Neural cell (in vitro differentiated cells): Measurements from ENCODE around the gene HOXB7.

ENCODE experiments used
- EZH2 ChIP-seq: fragments of 200-600, 300-800 bp; shearing (Covaris generic), sonication (generic); IDR thresholded peaks from 2 replicates; pipeline ENCODE4 v1.6.1; 2014; ENCODE audit warnings: antibody characterized with exemption, low read length, borderline replicate concordance, mild to moderate bottlenecking; ENCODE audit not compliant: insufficient read depth, poor library complexity, severe bottlenecking
- MXI1 ChIP-seq: fragments of 450-650 bp; conservative IDR thresholded peaks from 2 replicates; pipeline ENCODE4 v1.6.1; 2014; ENCODE audit warnings: antibody characterized with exemption, mild to moderate bottlenecking; ENCODE audit not compliant: poor library complexity, severe bottlenecking
- TF ChIP-seq, protein P1 (sequence below): IDR thresholded peaks from 2 replicates; pipeline ENCODE4 v1.6.1; 2012; ENCODE audit warnings: borderline replicate concordance
- TF ChIP-seq, protein P2 (sequence below): fragments of 450-650 bp; IDR thresholded peaks from 2 replicates; pipeline ENCODE4 v1.5.1; 2014; ENCODE audit warnings: antibody characterized with exemption, mild to moderate bottlenecking, moderate library complexity; ENCODE audit not compliant: poor library complexity, severe bottlenecking

DNA sequence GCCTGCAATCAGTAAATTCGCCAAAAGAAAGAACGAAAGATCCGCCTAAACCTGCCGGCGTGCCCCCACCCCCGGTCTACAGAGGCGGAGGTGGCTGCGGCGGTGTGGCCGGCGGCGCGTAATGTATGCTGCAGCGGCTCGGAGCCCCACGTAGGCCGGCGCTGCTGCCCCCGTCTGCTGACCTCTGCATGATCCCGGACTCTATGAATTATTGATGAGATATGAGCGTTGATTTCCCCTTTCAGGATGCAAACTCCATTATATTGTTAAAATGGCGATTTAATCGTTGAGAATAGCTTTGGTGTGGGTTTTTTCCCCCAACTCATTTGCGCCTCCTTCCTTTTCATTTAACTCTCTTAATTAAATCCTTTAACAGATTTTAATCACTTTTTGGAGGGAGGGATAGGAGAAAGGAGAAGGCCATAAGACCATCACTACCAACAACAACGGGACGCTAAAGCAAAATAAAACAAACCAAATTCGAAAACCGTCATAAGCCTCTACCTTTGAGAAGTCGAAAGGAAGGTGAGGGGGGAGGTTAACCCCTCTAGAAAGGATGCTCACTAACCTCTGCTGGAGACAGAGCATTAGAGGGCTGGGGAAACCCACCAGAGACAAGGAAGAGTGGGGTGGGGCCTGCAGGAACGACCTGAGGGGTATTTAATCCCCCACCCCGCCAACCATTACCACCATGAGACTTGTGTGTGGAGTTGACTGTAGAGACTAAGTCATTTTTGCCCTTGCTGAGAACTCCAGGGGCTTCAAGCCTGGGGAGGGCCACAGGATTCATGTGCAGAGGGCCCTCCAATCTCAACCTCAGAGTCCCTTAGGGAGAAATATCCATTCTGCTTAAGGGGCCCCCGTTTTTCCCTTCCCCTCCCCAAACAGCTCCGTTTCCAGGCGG, 24.2 kb downstream of the HOXB7 start:
- TF ChIP-seq EZH2 (no peak), MXI1 (no peak)
- TF ChIP-seq, protein P1, sequence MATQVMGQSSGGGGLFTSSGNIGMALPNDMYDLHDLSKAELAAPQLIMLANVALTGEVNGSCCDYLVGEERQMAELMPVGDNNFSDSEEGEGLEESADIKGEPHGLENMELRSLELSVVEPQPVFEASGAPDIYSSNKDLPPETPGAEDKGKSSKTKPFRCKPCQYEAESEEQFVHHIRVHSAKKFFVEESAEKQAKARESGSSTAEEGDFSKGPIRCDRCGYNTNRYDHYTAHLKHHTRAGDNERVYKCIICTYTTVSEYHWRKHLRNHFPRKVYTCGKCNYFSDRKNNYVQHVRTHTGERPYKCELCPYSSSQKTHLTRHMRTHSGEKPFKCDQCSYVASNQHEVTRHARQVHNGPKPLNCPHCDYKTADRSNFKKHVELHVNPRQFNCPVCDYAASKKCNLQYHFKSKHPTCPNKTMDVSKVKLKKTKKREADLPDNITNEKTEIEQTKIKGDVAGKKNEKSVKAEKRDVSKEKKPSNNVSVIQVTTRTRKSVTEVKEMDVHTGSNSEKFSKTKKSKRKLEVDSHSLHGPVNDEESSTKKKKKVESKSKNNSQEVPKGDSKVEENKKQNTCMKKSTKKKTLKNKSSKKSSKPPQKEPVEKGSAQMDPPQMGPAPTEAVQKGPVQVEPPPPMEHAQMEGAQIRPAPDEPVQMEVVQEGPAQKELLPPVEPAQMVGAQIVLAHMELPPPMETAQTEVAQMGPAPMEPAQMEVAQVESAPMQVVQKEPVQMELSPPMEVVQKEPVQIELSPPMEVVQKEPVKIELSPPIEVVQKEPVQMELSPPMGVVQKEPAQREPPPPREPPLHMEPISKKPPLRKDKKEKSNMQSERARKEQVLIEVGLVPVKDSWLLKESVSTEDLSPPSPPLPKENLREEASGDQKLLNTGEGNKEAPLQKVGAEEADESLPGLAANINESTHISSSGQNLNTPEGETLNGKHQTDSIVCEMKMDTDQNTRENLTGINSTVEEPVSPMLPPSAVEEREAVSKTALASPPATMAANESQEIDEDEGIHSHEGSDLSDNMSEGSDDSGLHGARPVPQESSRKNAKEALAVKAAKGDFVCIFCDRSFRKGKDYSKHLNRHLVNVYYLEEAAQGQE = no peak
- TF ChIP-seq, protein P2, sequence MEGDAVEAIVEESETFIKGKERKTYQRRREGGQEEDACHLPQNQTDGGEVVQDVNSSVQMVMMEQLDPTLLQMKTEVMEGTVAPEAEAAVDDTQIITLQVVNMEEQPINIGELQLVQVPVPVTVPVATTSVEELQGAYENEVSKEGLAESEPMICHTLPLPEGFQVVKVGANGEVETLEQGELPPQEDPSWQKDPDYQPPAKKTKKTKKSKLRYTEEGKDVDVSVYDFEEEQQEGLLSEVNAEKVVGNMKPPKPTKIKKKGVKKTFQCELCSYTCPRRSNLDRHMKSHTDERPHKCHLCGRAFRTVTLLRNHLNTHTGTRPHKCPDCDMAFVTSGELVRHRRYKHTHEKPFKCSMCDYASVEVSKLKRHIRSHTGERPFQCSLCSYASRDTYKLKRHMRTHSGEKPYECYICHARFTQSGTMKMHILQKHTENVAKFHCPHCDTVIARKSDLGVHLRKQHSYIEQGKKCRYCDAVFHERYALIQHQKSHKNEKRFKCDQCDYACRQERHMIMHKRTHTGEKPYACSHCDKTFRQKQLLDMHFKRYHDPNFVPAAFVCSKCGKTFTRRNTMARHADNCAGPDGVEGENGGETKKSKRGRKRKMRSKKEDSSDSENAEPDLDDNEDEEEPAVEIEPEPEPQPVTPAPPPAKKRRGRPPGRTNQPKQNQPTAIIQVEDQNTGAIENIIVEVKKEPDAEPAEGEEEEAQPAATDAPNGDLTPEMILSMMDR = no peak
